GM19468 (cell line): ENCODE results near the gene ZNF865.
A peak's percentile ranks its signal among the peaks of the same experiment; 100 is the strongest.

Experiments used
- ATAC-seq: cut with Tn5 transposase; IDR thresholded peaks from one replicate; pipeline ENCODE4 v1.9.1; 2021; ENCODE audit warnings: mild to moderate bottlenecking, moderate library complexity, moderate number of reproducible peaks; ENCODE audit not compliant: unreplicated experiment; ENCODE audit errors: extremely low read depth

ZNF865 gene

DNA sequence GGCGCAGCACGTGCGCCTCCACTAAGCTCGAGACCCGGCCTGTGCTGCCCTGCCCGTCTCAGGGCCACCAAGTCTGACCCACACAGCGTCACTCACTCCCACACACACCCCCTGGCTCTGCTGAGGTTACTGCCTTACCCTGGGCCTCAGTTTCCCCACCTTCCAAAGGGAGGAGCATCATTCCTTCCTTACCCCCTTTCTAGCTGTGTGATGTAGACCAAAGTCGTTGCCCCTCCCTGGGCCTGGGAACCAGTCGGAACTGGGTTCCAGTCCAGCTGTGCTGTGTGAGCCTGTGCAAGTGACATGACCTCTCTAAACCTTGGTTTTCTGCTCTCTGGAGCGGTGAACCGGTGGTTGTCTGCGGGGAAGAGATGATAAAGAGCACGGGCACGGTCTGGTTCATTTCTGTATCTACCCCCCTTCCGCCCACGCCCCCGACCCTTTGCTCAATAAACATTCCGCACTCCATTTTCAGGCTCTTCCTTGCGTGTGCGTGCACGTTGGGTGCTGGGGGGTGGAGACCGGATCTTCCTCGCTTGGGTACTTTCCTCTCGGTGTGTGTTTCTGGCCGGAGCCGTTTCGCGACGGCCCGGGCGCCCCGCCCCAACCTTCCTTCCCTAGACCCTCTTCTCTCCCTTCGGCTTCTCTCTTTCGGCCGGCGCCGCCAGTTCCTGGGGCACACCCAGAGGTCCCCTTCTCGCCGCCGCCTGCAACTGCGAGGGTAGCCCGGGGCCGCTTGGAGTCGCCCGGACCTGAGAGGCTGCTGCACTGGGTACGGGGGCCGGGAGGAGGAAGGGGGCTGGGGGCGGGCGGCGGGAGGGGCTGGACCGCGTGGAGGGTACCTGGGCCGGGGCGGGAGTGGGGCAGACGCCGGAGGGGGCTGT, 37.8 kb downstream of the ZNF865 start, which contains the start of gene ZNF581:
TSS of gene ZNF581 (plus strand) at position 647 of the 884 bp plus-strand sequence. CDS start 923 bp downstream, outside the sequence.
- ATAC-seq: no peak

DNA sequence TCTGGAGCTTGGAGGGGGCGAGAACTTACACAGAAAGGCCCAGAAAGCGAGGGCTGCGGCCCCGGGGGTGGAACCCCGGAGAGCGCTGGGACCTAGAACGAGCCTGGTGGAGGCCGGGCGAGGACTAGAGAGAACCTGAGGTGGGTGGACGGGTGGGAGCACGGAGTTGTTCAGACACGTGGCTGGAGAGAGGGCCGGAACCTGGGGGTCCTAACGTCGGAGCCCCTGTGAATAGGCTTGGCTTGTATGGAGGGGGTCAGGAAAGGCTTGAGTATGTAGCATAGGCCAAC, 38.4 kb downstream of the ZNF865 start:
- no peak for ATAC-seq

DNA sequence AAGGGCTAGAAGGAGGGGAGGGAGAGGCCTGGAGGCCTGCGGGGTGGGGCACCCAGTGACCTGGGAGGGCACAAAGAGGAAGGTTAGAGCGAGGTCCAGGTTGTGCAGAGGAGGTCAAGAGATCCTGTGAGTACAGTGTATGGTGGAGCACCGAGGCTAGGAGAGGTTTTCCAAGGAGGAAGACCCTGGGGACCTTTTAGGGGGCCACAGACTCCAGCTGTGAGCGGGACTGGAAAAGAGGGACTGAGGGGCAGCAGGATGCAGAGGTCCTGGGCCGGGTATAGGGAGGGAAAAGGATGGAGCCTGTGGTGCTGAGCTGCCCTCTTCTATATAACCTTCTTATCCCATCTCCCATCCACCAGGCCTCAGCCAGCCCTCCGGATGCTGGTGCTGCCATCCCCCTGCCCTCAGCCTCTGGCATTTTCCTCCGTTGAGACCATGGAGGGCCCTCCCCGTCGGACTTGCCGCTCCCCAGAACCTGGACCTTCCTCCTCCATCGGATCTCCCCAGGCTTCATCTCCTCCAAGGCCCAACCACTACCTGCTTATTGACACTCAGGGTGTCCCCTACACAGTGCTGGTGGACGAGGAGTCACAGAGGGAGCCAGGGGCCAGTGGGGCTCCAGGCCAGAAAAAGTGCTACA, 38.9 kb downstream of the ZNF865 start:
- no peak for ATAC-seq

DNA sequence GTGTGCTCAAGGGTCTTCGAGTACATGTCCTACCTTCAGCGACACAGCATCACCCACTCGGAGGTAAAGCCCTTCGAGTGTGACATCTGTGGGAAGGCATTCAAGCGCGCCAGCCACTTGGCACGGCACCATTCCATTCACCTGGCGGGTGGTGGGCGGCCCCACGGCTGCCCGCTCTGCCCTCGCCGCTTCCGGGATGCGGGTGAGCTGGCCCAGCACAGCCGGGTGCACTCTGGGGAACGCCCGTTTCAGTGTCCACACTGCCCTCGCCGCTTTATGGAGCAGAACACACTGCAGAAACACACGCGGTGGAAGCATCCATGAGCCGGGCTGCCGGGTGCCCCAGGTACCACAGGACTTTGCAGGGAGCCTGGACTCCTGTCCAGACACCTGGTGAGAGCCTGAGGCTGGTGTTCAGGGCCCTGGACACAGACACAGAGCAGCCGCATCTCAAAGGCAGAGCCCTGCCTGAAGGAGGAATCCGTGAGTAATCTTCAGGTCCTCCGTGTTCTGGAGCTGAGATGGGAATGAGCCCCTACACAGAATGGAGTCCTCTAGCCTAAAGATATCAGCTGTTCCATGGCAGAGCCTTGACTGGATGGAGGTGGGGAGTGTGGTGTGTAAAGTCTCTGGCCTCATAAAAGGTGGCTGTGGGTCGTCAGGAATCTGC, 39.5 kb downstream of the ZNF865 start:
- no peak for ATAC-seq

DNA sequence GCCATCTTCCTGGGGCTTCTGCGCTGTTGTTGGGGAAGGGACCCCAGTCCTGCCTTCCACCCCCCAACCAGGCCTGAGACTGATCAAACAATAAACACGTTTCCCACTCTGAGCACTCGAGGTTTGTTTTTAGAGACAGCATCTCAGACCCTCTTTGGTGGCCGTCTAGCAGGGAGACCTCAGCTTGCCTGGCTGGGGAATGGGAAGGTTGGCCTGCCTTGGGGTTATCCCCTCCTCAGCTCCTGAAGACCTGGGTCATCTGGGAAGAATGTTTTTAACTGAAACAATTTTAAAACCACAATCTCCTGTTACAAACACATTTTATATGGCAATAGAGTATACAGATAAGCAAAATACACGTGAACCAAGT, 40.0 kb downstream of the ZNF865 start:
- ATAC-seq: no peak

DNA sequence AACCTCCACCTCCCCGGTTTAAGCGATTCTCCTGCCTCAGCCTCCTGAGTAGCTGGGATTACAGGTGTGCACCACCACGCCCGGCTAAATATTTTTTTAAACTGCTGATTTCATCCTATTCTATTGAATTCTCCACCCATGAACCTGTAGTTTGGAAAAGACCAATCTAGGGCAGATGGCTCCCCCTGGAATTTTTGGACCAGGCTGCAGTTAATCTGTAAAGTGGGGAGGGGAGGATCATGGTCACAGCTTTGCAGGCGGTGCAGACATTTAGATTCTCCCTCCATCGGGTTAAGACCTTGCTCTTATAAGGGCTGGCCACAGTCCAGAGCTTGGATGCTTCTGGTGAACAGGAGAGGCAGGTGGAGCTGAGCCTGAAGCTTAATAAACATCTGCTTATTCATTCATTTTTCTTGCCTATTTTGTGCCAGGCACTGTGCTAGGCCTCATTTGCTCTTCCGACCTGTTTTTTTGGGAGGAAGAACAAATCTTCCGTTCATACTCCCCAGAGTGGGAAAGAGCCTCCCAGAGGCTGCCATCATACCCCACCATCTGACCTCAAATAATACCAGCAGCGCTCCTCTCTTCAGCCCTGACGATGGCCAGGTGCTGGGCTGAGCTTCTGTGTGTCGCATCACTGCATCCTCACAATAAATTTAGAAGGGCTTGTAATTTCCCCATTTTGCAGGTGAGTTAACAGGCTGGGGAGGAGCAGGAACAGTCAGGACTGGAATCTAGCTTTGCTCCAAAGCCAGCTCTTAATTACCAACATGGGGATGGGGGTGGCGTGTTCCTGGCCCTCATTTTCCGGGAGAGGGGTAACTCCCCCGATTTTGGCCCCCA, 41.7 kb downstream of the ZNF865 start:
- no peak for ATAC-seq

DNA sequence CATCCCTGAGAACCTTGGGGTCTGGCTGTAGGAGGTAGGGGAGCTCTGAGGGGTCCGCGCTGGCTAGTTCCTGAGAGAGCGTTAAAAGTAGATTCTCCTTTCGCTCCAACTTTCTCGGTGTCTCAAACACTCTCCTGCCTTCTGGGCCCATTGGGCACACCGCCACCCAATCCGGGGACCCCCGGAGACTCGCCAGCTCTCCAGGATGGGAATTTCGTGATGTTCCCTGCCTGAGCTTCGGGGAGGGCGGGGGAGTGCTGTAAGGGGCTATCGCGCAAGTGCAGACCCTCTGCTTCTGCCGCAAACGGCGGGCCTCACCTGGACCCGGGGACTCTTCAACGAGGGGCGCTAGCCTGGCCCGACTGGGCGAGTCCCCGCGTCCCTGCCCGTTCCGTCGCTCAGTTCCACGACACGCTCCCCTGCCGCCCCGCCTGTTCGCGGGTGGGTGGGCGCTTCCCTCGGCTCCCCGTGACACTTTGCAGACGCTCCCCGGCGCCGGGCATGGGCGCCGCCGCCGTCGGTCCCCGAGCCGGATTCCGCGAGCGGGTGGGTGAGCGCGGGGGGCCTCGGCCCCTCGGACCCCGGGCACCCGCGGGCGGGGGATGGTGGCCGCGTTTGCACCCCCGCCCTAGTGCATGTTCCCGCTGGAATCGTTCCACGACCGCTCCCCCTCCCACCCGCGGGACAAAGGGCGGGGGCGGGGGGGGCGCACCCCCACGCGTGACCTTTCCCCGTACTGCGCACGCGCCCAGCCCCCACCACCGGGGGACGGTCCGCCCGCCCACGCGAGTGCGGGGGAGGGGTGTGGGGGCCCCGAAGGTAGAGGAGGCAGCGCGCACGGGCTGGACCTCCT, 42.5 kb downstream of the ZNF865 start, which contains the start of gene CCDC106:
TSS of gene CCDC106 (plus strand) at position 481 of the 853 bp plus-strand sequence. CDS start 835 bp downstream, outside the sequence.
- no peak for ATAC-seq

DNA sequence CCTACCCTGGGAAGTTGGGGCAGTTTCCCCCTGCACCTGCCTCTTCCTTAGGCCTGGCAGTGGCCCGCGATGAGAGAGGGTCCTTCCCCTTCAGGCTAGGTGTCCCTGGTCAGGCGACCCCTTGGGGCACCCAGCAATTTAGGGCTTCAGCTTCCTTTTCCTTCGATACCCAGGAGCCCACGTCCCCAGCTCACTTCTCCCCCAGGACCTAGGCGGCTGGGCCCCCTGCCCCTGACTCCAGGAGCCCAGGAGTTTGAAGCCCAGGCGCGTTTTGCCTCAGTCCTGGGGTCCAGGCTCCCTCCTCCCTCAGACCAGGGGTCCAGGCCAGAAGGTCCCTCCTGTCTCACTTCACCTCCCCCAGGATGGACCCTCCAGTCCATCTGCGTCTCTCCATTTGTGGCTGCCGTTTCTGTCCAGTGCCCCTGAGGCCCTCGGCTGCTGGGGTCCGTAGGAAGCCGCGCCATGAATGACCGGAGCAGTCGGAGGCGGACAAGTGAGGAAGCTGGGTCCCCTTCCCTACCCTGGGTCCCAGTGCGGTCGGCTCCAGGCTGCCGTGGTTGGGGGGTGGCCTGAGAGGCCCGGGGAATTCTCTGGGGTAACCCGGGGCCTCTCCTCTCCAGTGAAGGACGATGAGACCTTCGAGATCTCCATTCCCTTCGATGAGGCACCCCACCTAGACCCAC, 43.3 kb downstream of the ZNF865 start:
- no peak for ATAC-seq

DNA sequence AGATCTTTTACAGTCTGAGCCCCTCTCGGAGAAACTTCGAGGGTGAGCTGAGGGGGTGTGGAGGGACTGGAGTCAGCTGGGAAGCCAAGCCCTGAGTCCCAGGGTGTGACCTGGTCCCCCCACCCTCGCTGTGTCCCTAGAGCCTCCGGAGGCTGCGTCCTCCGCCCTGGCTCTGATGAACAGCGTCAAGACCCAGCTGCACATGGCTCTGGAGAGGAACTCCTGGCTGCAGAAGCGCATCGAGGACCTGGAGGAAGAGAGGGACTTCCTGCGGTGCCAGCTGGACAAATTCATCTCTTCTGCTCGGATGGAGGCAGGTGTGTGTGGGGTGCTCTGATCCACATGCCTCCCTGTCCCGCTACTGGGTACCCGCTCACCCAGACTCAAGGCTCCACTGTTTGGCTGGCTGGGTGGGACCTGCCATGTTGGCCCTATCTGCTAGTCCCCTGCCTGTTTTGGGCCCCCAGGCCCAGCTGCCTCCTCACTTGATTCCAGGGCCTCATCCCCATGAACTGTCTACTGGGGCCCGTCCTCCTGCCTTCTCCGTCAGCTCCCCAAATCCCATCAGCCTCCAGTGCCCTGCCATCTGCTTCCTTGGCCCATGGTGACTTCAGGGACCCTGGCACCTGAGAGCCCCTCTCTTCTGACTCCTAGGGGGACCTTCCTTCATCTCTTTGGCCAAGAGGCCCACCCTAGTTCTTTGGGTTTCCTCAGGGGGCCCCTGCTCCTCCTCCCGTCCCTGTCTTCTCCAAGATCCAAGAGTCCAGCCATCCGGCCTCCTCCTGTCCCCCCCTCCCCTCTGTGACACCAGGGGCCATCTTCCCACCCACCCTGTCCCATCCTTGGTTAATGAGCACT, 44.0 kb downstream of the ZNF865 start:
- ATAC-seq: no peak

DNA sequence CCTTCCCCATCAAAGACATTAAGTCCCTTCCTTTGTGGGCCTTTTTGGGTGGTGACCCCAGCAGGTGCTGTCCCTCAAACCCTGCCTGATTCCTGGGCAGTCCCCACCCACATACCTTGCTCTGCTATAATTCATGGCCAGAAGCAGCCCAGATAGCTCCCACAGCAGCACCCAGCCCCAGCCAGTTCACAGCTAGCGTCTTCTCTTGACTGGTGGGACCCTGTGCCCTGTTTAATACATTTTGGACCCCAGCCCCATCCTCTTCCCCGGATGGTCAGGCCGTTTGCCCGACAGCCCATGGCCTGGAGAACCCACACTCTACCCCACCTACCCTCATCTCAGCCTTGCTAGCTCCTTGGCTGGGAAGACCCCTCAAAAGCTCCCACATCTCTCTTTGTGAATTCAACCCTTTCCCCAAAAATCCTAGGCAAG, 44.7 kb downstream of the ZNF865 start:
- ATAC-seq: no peak

DNA sequence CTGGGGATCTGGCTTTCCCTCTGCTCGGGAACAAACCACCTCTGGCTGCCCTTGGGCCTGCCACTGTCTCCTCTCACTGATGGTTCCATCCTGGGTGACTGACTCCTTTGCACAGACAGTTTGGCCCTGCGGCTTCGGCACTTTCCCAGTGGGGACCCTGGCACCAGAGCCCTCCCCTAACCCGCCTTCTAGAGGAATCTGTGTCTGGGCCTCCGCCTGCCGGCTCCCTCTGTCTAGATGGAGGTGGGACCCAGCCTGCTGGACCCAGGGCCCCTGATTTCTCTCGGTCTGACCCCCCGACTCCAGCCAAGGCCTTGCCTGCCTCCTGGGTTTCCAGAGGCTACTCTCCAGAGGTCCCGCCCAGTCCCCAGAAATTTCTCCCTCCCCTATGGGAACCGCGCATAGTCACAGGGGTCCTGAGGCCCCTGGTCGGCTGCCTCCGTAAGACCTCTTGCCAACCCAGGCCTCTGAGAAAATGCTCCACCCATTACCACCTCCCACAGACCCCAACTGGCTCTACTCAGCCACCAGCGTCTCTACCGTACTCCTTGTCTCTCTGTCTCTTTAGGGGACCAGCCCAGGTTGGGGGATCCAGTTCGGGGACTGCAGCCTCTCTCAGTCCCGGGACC, 45.3 kb downstream of the ZNF865 start:
- no peak for ATAC-seq

DNA sequence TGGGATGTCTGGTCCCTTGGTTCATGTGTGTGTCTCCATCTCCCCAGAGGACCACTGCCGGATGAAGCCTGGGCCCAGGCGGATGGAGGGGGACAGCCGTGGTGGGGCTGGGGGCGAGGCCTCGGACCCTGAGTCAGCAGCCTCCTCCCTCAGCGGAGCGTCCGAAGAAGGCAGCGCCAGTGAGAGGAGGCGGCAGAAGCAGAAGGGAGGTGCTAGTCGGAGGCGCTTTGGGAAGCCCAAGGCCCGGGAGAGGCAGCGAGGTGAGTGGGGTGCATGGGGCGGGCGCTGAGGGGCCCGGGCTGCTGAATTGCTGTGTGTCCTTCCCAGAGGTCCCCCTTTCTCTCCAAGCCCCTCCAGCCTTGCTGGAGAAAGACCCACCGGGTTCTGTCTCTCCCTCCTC, 45.8 kb downstream of the ZNF865 start:
- no peak for ATAC-seq

DNA sequence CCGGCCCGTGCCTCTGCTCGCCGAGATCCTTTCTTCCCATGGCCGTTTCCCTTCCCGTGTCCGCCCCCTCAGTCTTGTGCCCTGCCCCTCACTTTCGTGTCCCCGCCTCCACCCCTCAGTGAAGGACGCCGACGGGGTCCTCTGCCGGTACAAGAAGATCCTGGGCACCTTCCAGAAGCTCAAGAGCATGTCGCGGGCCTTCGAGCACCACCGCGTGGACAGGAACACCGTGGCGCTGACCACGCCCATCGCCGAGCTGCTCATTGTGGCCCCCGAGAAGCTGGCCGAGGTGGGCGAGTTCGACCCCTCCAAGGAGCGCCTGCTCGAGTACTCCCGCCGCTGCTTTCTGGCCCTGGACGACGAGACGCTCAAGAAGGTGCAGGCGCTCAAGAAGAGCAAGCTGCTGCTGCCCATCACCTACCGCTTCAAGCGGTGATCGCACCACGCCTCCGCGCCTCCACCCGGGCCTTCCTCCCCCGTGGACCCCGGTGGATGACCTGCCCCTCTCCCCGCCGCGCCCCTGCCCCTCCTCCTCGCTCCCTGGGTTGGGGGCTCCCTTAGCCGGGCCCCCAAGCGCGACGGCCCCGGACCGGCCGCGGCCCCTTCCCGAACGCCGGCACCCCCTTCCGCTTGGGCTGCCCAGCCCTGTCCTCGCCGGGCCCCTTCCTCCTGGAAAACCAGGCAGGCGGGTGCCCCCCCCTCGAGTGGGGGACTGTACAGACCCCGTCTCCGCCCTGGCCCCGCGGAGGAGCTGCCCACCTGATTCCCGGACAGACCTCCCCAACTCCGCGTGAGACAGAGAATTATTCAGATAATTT, 47.1 kb downstream of the ZNF865 start:
- ATAC-seq: no peak

DNA sequence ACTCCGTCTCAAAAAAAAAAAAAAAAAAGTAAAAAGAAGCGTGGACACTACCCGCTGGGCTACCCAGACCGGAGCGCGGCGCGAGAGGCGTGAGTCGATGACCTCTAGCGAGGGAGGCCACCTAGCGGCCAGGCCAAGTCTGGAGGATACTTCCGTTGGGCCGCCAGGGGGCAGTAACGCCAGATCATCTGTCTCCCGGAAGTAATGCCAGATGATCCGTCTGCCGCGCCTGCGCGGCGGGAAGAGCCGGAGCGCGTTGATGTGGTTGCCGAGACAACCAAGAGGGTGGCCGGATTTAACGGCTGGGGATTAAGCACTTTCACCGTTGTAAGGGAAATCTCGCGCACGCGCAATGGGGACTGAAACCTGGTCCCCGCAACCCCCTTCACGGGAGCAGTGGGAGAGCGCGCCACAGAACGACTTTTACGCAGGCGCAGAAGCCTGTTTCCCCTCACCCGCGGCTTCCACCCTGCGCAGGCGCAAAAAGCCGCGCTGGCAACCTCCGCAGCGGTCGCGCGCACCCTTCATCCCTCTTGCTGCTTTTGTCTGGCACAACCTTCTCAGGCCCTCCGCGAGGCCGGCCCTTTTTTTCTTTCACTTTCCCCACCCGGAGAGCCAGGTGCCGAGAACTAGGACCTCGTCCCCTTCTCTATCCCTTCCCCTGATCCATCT, 48.3 kb downstream of the ZNF865 start:
- ATAC-seq: peak; percentile 35

DNA sequence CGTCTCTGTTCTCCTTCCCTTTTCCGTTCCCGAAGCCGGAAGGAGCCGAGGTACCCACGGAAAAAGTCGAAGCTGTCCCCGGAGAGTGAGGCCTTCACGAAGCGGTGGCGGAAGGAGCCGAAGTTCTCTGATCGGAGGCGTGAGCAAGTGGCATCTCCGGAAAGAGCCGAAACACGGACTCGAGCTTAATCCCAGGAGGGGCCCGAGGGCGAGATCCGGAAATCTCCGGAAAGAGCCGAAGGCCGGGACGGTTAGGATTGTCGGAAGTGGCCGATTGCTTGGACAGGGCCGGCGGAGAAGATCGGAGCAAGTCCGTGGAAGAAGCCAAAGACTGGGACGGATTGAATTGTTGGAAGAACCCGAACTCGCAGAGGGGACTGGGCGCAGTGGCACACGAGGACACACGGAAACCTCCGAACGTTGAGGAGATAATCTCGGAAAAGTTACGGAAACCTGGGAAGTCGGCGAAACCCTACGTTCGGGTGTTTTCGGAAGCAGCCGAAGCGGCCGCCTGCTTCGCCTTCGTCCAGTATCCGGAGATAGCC, 48.9 kb downstream of the ZNF865 start:
- ATAC-seq: peak; percentile 42
